ENCODE measurements around the gene SDHAF2.
A peak's percentile ranks its signal among the peaks of the same experiment; 100 is the strongest.
"Not testable (repeated sequence)": the region's sequence is repeated elsewhere in the genome, so short reads cannot be mapped to it uniquely, and the experiment has no call there.

SDHAF2 gene

DNA sequence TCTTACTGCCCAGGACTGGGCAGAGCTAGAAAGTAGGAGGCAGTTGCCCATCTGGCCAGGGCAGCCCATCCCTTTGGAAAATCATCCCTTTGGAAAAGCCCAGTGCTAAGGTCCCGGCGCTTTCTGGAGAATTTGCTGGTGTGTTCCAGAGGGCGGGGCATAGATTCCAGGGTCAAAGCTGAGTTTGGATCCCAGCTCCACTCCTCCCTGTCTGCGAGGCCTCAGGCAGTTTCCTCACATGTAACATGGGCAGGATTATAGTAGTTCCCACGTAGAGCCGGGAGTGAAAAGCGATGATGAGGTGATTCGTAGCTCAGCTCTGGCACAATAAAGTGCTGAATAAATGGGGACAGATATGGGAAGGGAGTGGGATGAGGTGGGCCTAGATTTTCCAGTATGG, 47.2 kb downstream of the SDHAF2 start:
- TF ChIP-seq, protein P1, sequence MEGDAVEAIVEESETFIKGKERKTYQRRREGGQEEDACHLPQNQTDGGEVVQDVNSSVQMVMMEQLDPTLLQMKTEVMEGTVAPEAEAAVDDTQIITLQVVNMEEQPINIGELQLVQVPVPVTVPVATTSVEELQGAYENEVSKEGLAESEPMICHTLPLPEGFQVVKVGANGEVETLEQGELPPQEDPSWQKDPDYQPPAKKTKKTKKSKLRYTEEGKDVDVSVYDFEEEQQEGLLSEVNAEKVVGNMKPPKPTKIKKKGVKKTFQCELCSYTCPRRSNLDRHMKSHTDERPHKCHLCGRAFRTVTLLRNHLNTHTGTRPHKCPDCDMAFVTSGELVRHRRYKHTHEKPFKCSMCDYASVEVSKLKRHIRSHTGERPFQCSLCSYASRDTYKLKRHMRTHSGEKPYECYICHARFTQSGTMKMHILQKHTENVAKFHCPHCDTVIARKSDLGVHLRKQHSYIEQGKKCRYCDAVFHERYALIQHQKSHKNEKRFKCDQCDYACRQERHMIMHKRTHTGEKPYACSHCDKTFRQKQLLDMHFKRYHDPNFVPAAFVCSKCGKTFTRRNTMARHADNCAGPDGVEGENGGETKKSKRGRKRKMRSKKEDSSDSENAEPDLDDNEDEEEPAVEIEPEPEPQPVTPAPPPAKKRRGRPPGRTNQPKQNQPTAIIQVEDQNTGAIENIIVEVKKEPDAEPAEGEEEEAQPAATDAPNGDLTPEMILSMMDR (IDR thresholded peaks at IDR 0.05; ENCODE audit: extremely low read depth, missing control alignments): no peak

DNA sequence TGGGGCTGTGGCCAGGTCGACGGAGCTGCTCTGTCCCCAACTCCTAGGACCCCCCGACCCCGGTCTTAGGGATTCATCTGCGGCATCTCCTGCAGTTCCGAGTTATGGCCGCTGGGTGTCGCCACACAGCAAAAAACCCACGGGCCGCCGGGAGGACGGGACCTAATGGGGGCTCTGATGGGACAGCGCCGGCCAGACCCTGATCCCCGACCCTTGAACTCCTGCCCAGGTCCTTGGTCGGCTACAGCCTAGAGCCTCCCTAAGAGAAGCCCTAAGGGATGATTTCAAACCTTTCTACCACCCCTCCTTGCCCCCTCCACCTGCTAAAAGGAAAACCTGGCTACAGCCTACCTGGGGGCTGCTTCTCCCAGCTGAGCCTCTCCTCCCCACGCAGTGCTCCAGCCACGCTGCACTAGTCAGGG, 47.8 kb downstream of the SDHAF2 start:
- DNase-seq (ENCODE audit: low spot score): peak; percentile 77
- TF ChIP-seq, protein P1 (IDR thresholded peaks at IDR 0.05; ENCODE audit: extremely low read depth, missing control alignments): peak; percentile 90

More for the DNA sequence above, 47.2 kb downstream of the SDHAF2 start:
- DNase-seq (ENCODE audit: low spot score): no peak

DNA sequence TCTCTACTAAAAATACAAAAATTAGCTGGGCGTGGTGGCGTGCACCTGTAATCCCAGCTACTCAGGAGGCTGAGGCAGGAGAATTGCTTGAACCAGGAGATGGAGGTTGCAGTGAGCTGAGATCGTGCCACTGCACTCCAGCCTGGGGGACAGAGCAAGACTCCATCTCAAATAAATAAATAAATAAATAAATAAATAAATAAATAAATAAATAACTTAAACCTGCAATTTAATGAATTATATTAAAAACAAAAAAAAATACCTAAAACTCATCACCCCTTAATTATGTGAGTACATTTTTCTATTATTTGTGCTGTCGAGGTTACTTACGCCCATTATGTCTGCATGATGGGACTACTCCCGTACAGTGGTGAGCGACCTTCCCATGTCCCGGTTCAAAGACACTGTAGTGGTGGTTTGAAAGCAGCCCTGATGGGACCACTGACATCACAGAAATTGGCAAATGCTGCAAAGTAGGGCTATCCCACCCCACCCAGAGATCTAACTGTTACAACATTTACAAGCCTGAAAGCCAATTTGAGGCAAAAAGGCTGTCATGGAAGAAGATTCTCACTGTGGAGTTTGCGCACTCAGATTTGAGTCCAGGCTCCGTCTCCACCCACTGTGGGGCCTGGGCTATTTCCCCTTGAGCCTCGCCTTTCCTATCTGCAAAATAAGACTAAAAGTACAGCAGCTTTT, 49.6 kb downstream of the SDHAF2 start:
- DNase-seq (ENCODE audit: low spot score): not testable (repeated sequence)

DNA sequence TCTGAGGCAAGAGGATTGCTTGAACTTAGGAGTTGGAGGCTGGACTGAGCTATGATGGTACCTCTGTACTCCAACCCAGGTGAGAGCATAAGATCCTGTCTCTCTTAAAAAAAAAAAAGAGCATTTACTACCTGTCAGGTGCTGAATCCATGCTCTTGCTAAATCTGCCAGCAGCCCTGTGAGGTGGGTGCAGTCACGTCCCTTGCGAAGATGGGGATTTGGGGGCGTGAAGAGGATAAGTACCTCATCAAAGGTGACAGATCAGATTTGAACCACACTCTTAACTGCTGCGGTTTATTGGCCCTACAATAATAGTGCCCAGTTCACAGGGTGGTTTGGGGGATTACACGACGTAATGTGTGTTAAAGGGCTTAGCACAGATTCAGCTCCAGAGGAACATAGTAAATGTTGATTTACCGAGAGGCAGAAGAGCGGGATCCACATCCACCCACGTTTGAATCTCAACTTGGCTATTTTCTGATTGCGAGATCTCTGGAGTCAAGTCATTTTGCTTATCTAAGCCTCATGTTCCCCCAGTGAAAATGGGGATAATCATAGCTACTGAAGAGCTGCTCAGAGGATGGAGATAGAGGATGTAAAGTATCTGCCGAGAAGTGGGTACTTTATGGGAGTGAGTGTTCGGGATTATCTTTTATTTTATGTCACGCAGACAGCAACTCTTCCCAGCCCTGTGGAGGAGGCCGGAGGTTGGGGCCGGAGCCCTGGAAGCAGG, 50.5 kb downstream of the SDHAF2 start:
- TF ChIP-seq, protein P1 (IDR thresholded peaks at IDR 0.05; ENCODE audit: extremely low read depth, missing control alignments): no peak
- DNase-seq (ENCODE audit: low spot score): no peak

DNA sequence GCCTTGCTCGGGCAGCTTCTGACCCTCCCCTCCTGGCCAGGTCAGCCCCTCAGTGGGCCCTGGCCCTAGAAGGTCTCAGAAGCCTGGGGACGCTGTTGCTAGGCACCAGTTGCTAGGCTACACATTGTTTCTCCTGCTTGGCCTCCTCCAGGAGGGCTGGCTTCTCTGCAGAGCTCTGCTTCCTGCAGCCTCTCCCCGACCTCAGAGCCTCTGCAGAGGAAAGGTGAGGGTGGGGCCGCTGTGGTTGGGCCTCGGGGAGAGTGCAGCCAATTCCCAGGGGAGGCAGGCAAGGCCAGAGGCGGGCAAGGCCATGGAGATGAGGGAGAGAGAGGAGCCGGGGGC, 51.0 kb downstream of the SDHAF2 start:
- no peak for DNase-seq (ENCODE audit: low spot score)

DNA sequence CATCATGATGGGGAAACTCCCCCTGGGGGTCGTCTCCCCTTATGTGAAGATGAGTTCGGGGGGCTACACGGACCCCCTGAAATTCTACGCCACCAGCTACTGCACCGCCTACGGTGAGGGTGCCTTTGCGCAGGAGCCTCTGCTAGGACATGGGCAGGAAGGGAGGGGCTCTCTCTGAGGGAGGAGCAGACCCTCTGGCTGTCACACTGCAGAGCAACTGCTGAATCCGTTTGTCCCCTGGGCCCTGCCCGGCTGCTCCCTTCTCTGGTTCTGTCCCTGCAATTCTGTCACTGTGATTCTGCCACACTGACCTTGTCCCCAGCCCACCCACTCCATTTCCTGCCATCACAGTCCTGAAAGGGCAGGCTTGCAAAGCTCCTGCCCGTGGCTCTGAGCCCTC, 51.9 kb downstream of the SDHAF2 start:
- TF ChIP-seq, protein P1 (IDR thresholded peaks at IDR 0.05; ENCODE audit: extremely low read depth, missing control alignments): no peak
- DNase-seq (ENCODE audit: low spot score): no peak

More for the DNA sequence above, 51.0 kb downstream of the SDHAF2 start:
- TF ChIP-seq, protein P1 (IDR thresholded peaks at IDR 0.05; ENCODE audit: extremely low read depth, missing control alignments): no peak

DNA sequence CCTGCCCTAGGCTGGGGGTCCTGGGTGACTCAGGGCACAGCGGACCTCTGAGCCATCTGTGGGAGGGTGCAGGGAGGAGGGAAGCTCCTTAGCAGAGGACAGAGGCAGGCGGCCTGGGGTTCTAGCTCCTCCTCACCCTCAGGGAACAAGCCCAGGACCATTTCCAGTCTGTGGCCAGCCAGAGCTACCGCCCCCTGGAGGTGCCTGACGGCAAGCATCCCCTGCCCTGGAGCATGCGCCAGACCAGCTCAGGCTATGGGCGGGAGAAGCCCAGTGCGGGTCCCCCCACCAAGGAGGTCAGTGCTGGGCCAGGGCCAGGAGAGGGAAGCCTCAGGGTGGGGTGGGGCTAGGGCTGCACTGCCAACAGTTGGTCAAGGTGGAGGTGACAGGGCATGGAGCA, 52.6 kb downstream of the SDHAF2 start:
- TF ChIP-seq, protein P1 (IDR thresholded peaks at IDR 0.05; ENCODE audit: extremely low read depth, missing control alignments): peak; percentile 66
- DNase-seq (ENCODE audit: low spot score): peak; percentile 60

Measured in GM20000 (cell line).